Measurements from ENCODE around the gene KLHL29. TPM values are rescaled to one million over a fixed set of nuclear protein-coding genes. Genes with fewer than 3 reads are reported as not detected.

KLHL29 gene
- total and polyA plus RNA-seq, 2 donors (not counting 3 experiments of a cell fraction or from before 2014, with no cell fraction given), result 4.6 to 12.7 TPM

DNA sequence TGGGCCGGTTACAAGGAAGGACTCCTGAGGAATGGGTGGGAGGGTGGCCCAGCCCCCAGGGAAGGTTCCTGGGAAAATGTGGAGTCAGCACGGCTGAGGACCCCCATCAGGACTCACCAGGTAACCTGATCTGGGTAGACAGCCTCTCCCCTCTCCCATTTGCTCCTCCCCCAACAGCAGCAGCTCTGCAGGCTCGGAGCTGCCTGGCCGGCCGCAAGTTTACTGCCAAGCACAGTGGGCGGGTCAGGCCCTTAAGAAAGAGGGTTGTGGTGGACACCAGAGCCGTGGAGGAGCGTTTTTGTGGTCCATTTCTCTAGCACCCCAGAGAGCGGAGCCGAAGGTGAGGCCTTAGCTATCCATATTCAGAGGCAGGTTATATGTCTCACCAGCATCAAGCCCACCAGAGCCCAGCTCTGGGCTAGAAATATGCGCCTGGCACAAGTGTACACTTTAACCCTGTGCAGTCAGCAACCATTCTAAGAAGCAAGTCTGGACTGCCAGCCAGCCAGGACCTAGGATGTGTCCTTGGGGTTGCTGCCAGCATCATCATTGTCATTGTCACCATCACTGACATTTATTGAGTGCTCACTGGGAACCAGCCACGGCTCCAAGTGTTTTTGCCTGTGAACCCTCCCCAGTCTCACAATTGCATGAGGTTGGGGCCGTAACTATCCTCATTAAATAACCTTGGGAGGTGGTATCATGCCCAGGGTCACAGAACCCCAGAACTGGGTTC, 190.1 kb downstream of the KLHL29 start:
- Histone ChIP-seq H3K9ac (replicated peaks; ENCODE audit: extremely low read depth, insufficient read depth, low read length) (no peak overlapping the region), H3K27ac (ENCODE audit: insufficient read depth, low read depth, low read length) (no peak overlapping the region), H3K9me3 (replicated peaks; ENCODE audit: control insufficient read depth, insufficient read depth, low read length) (no peaks in the 10 kb centered on the region), H3K9me1 (replicated peaks; ENCODE audit: control insufficient read depth, extremely low read depth, insufficient read depth, low read length) (no peaks in the 10 kb centered on the region), H3K4me3 (replicated peaks in 1 of 3; ENCODE audit: insufficient read depth in 1 of 3, low read depth in 1 of 3, low read length in 3 of 3) (no peak overlapping the region), H3K27me3 (ENCODE audit: control insufficient read depth in 2 of 2, insufficient read depth in 2 of 2, low read length in 2 of 2) (no peaks in the 10 kb centered on the region), H3K4me1 (ENCODE audit: control insufficient read depth, extremely low read depth, insufficient read depth, low read length) (no peaks in the 10 kb centered on the region), H3K79me2 (ENCODE audit: control insufficient read depth, insufficient read depth, low read length) (no peaks in the 10 kb centered on the region), H4K20me1 (replicated peaks; ENCODE audit: control insufficient read depth, extremely low read depth, insufficient read depth, low read length) (no peaks in the 10 kb centered on the region), H3K36me3 (ENCODE audit: control insufficient read depth in 2 of 2, extremely low read depth in 1 of 2, insufficient read depth in 2 of 2, low read length in 2 of 2) (no peaks in the 10 kb centered on the region), H2AFZ (ENCODE audit: low read depth, low read length) (no peak overlapping the region), H3K4me2 (ENCODE audit: insufficient read depth, low read length) (no peak overlapping the region)
- TF ChIP-seq POLR2AphosphoS5 (IDR thresholded peaks at IDR 0.05; ENCODE audit: insufficient read depth, low read depth, low read length) (no peak), GATA2 (IDR thresholded peaks at IDR 0.05; ENCODE audit: insufficient read depth, insufficient read length, low read depth, low read length) (no peak), JUN (IDR thresholded peaks at IDR 0.05; ENCODE audit: borderline replicate concordance, insufficient read depth, insufficient read length, low read depth) (no peak), POLR2A (IDR thresholded peaks at IDR 0.05; ENCODE audit: low read depth, low read length) (no peak), FOS (IDR thresholded peaks at IDR 0.05; ENCODE audit: borderline replicate concordance, insufficient read depth, low read length) (no peak), EZH2 (IDR thresholded peaks at IDR 0.05; ENCODE audit: borderline replicate concordance, low read depth, low read length, severe bottlenecking) (no peak), MYC (IDR thresholded peaks at IDR 0.05; ENCODE audit: low read depth, low read length) (no peak)
- TF ChIP-seq, protein P1, sequence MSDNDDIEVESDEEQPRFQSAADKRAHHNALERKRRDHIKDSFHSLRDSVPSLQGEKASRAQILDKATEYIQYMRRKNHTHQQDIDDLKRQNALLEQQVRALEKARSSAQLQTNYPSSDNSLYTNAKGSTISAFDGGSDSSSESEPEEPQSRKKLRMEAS (IDR thresholded peaks at IDR 0.05; ENCODE audit: insufficient read depth, insufficient read length), result no peak
- TF ChIP-seq, protein P2, sequence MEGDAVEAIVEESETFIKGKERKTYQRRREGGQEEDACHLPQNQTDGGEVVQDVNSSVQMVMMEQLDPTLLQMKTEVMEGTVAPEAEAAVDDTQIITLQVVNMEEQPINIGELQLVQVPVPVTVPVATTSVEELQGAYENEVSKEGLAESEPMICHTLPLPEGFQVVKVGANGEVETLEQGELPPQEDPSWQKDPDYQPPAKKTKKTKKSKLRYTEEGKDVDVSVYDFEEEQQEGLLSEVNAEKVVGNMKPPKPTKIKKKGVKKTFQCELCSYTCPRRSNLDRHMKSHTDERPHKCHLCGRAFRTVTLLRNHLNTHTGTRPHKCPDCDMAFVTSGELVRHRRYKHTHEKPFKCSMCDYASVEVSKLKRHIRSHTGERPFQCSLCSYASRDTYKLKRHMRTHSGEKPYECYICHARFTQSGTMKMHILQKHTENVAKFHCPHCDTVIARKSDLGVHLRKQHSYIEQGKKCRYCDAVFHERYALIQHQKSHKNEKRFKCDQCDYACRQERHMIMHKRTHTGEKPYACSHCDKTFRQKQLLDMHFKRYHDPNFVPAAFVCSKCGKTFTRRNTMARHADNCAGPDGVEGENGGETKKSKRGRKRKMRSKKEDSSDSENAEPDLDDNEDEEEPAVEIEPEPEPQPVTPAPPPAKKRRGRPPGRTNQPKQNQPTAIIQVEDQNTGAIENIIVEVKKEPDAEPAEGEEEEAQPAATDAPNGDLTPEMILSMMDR (IDR thresholded peaks at IDR 0.05; ENCODE audit: extremely low read depth in 1 of 2, insufficient read depth in 1 of 2, low read depth in 1 of 2, low read length in 2 of 2), result no peak
- no TSS peak for BruUV-seq (replicated peaks)
- no peak for DNase-seq (ENCODE audit: low read depth, low spot score)
- intact Hi-C loops (cut with micrococcal nuclease), result loop anchor here (5.0 kb wide), 1 partner anchor 173 kb away; no protein-coding TSS in a partner anchor
- no peak for FAIRE-seq
- ChIA-PET POLR2A (no interaction called here), CTCF (no interaction called here)
- dilution Hi-C loops (cut with MboI; ENCODE audit: extremely low pct_ligation_motif_present, low sequenced_read_pairs), result no loop called here

All from endothelial cell of umbilical vein (primary cell).